ENCODE results near the gene CTNNA2.

The CTNNA2 gene

GRCh38 chr2:79713131-79713785 is 200.4 kb downstream of the CTNNA2 start:
- no peaks in the 10 kb centered on the region for H3K9me3 ChIP-seq (ENCODE audit: control insufficient read depth, low read length)
- H3K27me3 ChIP-seq (replicated peaks; ENCODE audit: control insufficient read depth, insufficient read depth, low read length) = peaks cover 3% of the 10 kb centered on the region
- H3K9ac ChIP-seq (ENCODE audit: low read length) = no peak overlapping the region
- H3K4me1 ChIP-seq (ENCODE audit: control insufficient read depth, insufficient read depth, low read length) = no peaks in the 10 kb centered on the region
- no peaks in the 10 kb centered on the region for H3K36me3 ChIP-seq (ENCODE audit: control insufficient read depth, insufficient read depth, low read length, severe bottlenecking)
- no peak for DNase-seq (ENCODE audit: low read depth)
- no peak overlapping the region for H3K4me3 ChIP-seq (ENCODE audit: low read length)

- Histone ChIP-seq H3K27me3 (replicated peaks; ENCODE audit: control insufficient read depth, insufficient read depth, low read length) (peaks cover 3% of the 10 kb centered on the region), H3K4me3 (ENCODE audit: low read length) (no peak overlapping the region), H3K36me3 (ENCODE audit: control insufficient read depth, insufficient read depth, low read length, severe bottlenecking) (no peaks in the 10 kb centered on the region), H3K9ac (ENCODE audit: low read length) (no peak overlapping the region), H3K9me3 (ENCODE audit: control insufficient read depth, low read length) (no peaks in the 10 kb centered on the region), H3K4me1 (ENCODE audit: control insufficient read depth, insufficient read depth, low read length) (no peaks in the 10 kb centered on the region)
- no peak for DNase-seq (ENCODE audit: low read depth)
Measured at GRCh38 chr2:79714283-79714682, 201.4 kb downstream of the CTNNA2 start.

DNA sequence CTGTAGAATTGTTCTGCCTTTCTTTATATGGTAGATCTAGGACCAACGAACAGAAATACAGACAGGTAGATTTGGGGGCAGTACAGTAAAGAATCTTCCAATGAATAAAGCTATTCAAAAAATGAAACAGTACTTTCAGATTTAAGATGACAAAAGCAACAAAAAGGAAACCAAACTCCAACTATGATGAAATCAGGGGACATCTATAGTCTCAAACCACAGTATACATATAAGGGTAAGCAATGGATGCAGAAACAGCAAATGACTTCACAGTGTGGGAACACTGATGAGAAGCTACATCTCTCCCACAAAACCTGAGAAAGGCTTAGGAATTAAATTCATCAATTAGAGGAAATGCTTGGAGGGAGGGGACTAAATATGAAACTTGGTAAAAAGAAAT is 202.5 kb downstream of the CTNNA2 start:
- Histone ChIP-seq H3K4me3 (ENCODE audit: low read length) (no peak overlapping the region), H3K36me3 (ENCODE audit: control insufficient read depth, insufficient read depth, low read length, severe bottlenecking) (no peaks in the 10 kb centered on the region), H3K27me3 (replicated peaks; ENCODE audit: control insufficient read depth, insufficient read depth, low read length) (no peaks in the 10 kb centered on the region), H3K9me3 (ENCODE audit: control insufficient read depth, low read length) (no peaks in the 10 kb centered on the region), H3K9ac (ENCODE audit: low read length) (no peak overlapping the region), H3K4me1 (ENCODE audit: control insufficient read depth, insufficient read depth, low read length) (no peaks in the 10 kb centered on the region)
- DNase-seq (ENCODE audit: low read depth) = no peak

DNA sequence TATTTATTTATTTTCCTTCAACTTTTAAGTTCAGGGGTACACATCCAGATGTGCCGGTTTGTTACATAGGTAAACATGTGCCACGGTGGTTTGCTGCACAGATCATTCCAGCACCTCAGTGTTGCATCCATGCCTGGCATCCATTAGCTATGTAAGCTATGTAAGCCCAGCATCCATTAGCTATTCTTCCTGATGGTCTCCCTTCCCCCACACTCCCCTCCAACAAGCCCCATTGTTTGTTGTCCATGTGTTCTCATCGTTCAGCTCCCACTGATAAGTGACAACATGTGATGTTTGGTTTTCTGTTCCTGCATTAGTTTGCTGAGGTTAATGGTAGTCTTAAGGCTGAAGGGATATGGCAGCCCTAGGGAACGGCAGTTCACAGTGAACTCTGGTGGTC is 203.4 kb downstream of the CTNNA2 start:
- no peaks in the 10 kb centered on the region for H3K27me3 ChIP-seq (replicated peaks; ENCODE audit: control insufficient read depth, insufficient read depth, low read length)
- no peaks in the 10 kb centered on the region for H3K9me3 ChIP-seq (ENCODE audit: control insufficient read depth, low read length)
- H3K4me3 ChIP-seq (ENCODE audit: low read length) = no peak overlapping the region
- no peaks in the 10 kb centered on the region for H3K36me3 ChIP-seq (ENCODE audit: control insufficient read depth, insufficient read depth, low read length, severe bottlenecking)
- H3K4me1 ChIP-seq (ENCODE audit: control insufficient read depth, insufficient read depth, low read length) = no peaks in the 10 kb centered on the region
- DNase-seq (ENCODE audit: low read depth) = no peak
- no peak overlapping the region for H3K9ac ChIP-seq (ENCODE audit: low read length)

DNA sequence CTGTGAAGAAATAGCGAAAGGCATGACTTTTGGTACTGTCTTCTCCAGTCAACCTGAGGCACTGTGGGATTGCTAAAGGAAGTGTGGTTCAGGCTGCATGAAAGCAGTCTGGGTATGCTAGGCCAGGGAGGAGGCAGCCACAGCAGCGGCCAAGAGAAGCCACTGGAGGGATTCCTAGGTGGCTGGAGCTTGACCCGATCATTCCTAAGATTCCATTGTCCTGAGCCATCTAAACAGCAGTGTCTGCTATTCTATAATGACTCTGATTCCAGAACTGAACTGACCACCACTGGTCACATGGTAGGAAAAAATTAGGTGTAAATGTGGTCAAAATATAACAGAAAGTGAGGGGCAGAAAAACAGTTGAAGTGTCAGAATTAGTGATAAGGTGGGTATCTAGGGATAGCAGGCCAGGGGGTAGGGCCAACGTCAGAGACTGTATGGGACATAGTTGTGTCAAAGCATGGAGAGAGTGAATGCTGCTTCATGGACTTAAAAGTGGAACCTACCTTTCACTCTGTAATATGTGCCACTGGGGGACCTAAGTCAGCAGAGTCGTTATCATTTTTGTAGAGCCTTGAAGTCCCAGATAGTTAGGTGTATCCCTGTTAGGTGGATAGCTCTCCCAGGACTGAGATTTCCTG is 204.6 kb downstream of the CTNNA2 start:
- peak; percentile 73 for DNase-seq (ENCODE audit: low read depth)
- no peaks in the 10 kb centered on the region for H3K27me3 ChIP-seq (replicated peaks; ENCODE audit: control insufficient read depth, insufficient read depth, low read length)
- no peak overlapping the region for H3K4me3 ChIP-seq (ENCODE audit: low read length)
- H3K4me1 ChIP-seq (ENCODE audit: control insufficient read depth, insufficient read depth, low read length) = no peaks in the 10 kb centered on the region
- H3K9me3 ChIP-seq (ENCODE audit: control insufficient read depth, low read length) = no peaks in the 10 kb centered on the region
- no peak overlapping the region for H3K9ac ChIP-seq (ENCODE audit: low read length)
- no peaks in the 10 kb centered on the region for H3K36me3 ChIP-seq (ENCODE audit: control insufficient read depth, insufficient read depth, low read length, severe bottlenecking)

GRCh38 chr2:79721061-79721460 is 208.2 kb downstream of the CTNNA2 start:
- no peak for DNase-seq (ENCODE audit: low read depth)
- no peaks in the 10 kb centered on the region for H3K36me3 ChIP-seq (ENCODE audit: control insufficient read depth, insufficient read depth, low read length, severe bottlenecking)
- no peak overlapping the region for H3K9ac ChIP-seq (ENCODE audit: low read length)
- H3K4me3 ChIP-seq (ENCODE audit: low read length) = no peak overlapping the region
- no peaks in the 10 kb centered on the region for H3K9me3 ChIP-seq (ENCODE audit: control insufficient read depth, low read length)
- H3K27me3 ChIP-seq (replicated peaks; ENCODE audit: control insufficient read depth, insufficient read depth, low read length) = no peaks in the 10 kb centered on the region
- H3K4me1 ChIP-seq (ENCODE audit: control insufficient read depth, insufficient read depth, low read length) = no peaks in the 10 kb centered on the region

GRCh38 chr2:79721966-79722365 is 209.1 kb downstream of the CTNNA2 start:
- H3K9ac ChIP-seq (ENCODE audit: low read length) = no peak overlapping the region

GRCh38 chr2:79723830-79724229 is 211.0 kb downstream of the CTNNA2 start:
- Histone ChIP-seq H3K4me3 (ENCODE audit: low read length) (no peak overlapping the region), H3K4me1 (ENCODE audit: control insufficient read depth, insufficient read depth, low read length) (no peaks in the 10 kb centered on the region), H3K9ac (ENCODE audit: low read length) (no peak overlapping the region), H3K36me3 (ENCODE audit: control insufficient read depth, insufficient read depth, low read length, severe bottlenecking) (no peaks in the 10 kb centered on the region), H3K27me3 (replicated peaks; ENCODE audit: control insufficient read depth, insufficient read depth, low read length) (no peaks in the 10 kb centered on the region), H3K9me3 (ENCODE audit: control insufficient read depth, low read length) (no peaks in the 10 kb centered on the region)
- peak; percentile 79 for DNase-seq (ENCODE audit: low read depth)

More at GRCh38 chr2:79721966-79722365, 209.1 kb downstream of the CTNNA2 start:
- Histone ChIP-seq H3K4me3 (ENCODE audit: low read length) (no peak overlapping the region), H3K4me1 (ENCODE audit: control insufficient read depth, insufficient read depth, low read length) (no peaks in the 10 kb centered on the region), H3K9me3 (ENCODE audit: control insufficient read depth, low read length) (no peaks in the 10 kb centered on the region), H3K36me3 (ENCODE audit: control insufficient read depth, insufficient read depth, low read length, severe bottlenecking) (no peaks in the 10 kb centered on the region), H3K27me3 (replicated peaks; ENCODE audit: control insufficient read depth, insufficient read depth, low read length) (no peaks in the 10 kb centered on the region)
- DNase-seq (ENCODE audit: low read depth) = peak; percentile 15

DNA sequence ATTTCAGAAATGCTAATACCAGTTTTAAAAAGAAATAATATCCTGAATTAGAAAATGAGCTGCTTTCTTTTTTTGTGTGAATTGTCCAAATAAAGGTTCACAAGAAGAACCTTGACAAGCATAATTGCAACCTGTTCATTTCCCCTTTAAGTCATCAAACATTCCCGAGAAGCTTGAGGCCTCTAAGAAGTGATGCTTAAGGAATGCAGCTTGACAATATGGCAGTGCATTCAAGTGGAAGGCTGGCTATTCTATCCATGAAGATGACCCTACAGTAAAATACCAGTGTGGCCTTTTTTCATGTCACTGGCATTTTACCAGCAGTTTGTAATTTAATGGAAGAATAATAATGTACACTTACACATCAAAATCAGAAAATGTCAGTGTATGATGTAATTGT is 216.7 kb downstream of the CTNNA2 start:
- no peaks in the 10 kb centered on the region for H3K36me3 ChIP-seq (ENCODE audit: control insufficient read depth, insufficient read depth, low read length, severe bottlenecking)
- no peak overlapping the region for H3K4me3 ChIP-seq (ENCODE audit: low read length)
- no peaks in the 10 kb centered on the region for H3K9me3 ChIP-seq (ENCODE audit: control insufficient read depth, low read length)
- no peaks in the 10 kb centered on the region for H3K4me1 ChIP-seq (ENCODE audit: control insufficient read depth, insufficient read depth, low read length)
- H3K9ac ChIP-seq (ENCODE audit: low read length) = no peak overlapping the region
- DNase-seq (ENCODE audit: low read depth) = no peak
- H3K27me3 ChIP-seq (replicated peaks; ENCODE audit: control insufficient read depth, insufficient read depth, low read length) = no peaks in the 10 kb centered on the region

DNA sequence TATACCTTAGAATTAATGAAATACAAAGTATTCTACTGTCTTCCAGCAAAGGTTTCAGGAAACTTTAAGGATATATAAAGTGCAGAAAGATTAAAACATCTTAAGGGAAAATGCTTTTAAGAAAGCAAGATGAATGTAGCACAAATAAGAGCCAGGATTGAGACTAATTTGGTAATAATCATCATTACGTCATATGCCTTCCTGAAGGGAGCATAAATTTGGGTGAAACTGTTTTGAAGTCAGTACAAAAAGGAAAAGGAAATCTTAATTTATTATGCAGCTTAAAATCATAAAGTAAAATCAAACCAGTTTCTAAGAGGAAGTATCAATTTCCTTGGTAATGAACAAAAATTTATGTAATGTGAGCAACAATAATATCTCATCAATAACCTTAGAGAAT is 221.7 kb downstream of the CTNNA2 start:
- no peak overlapping the region for H3K9ac ChIP-seq (ENCODE audit: low read length)
- no peaks in the 10 kb centered on the region for H3K27me3 ChIP-seq (replicated peaks; ENCODE audit: control insufficient read depth, insufficient read depth, low read length)
- DNase-seq (ENCODE audit: low read depth) = no peak
- no peak overlapping the region for H3K4me3 ChIP-seq (ENCODE audit: low read length)
- H3K4me1 ChIP-seq (ENCODE audit: control insufficient read depth, insufficient read depth, low read length) = no peaks in the 10 kb centered on the region
- no peaks in the 10 kb centered on the region for H3K36me3 ChIP-seq (ENCODE audit: control insufficient read depth, insufficient read depth, low read length, severe bottlenecking)
- H3K9me3 ChIP-seq (ENCODE audit: control insufficient read depth, low read length) = no peaks in the 10 kb centered on the region

DNA sequence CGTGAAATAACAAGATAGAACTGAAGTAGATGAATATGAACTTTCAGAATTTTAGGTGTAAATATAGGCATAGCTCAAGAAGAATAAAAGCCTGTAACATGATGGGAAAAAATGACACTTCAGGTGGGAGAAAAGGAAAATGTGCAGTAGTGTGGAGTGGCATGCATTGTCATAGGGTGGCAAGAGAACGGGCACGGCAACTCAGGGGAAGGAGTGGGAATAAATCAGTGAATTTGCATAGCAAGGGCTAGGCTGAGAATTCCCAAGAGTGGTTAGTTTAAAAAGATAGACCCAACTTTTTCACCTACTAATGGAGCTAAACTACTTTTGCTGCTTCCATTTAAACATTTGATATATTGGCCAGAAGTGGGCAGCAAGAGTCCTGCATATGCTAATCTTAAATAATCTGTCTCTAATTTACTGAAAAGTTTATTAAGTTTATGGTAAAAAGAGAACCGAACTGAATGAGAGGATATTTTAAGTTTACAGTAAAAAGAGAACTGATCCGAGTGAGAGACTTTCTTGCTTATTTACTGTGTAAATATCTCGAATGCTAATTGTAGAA is 228.1 kb downstream of the CTNNA2 start:
- no peak for DNase-seq (ENCODE audit: low read depth)
- H3K9me3 ChIP-seq (ENCODE audit: control insufficient read depth, low read length) = no peaks in the 10 kb centered on the region
- H3K36me3 ChIP-seq (ENCODE audit: control insufficient read depth, insufficient read depth, low read length, severe bottlenecking) = no peaks in the 10 kb centered on the region
- H3K27me3 ChIP-seq (replicated peaks; ENCODE audit: control insufficient read depth, insufficient read depth, low read length) = no peaks in the 10 kb centered on the region
- no peak overlapping the region for H3K9ac ChIP-seq (ENCODE audit: low read length)
- no peaks in the 10 kb centered on the region for H3K4me1 ChIP-seq (ENCODE audit: control insufficient read depth, insufficient read depth, low read length)
- no peak overlapping the region for H3K4me3 ChIP-seq (ENCODE audit: low read length)

Data from adipocyte (in vitro differentiated cells).